Measurements from ENCODE around the gene PDSS2. TPM values are rescaled to one million over a fixed set of nuclear protein-coding genes. Genes with fewer than 3 reads are reported as not detected.

Gene PDSS2
- total RNA-seq, 1 experiment from 2014 or later = 10.2 TPM

GRCh38 chr6:107275330-107275865 lies 184.0 kb downstream of the PDSS2 start:
- intact Hi-C loops (cut with micrococcal nuclease) = no loop called here
- POLR2A ChIA-PET = interaction anchor here (0.5 to 0.9 kb wide), 2 partner anchors 9 to 30 kb away, joined by 3 read pairs; no protein-coding TSS in a partner anchor

DNA sequence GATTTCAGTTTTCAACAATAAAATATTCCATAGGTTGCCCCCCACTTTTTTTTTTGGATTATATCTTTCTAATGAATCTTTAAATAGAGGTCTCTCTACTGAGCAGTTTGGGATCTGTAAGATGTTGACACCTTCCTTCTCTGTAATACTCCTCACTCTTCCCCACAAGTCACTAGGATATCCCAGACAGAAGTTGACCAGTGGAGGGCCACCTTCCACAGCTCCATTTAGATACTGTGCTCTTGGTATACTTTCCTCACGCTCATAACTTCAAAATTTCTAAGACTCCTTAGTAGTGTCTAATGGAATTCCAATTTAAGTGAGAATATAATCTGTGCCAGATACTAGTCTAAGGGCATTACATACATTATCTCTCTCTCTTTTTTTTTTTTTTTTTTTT lies 185.1 kb downstream of the PDSS2 start:
- no peaks in the 10 kb centered on the region for H3K9me3 Mint-ChIP-seq (ENCODE audit: unreplicated experiment)
- H3K4me3 Mint-ChIP-seq (ENCODE audit: unreplicated experiment) = no peak overlapping the region
- DNase-seq (ENCODE audit: unreplicated experiment) = no peak
- no peak overlapping the region for H3K27ac Mint-ChIP-seq (ENCODE audit: low read depth, unreplicated experiment)
- no TSS peak for BruUV-seq (replicated peaks)
- H3K36me3 Mint-ChIP-seq (ENCODE audit: insufficient read depth, unreplicated experiment) = no peaks in the 10 kb centered on the region
- CTCF ChIA-PET = interaction anchor here (0.6 to 1.5 kb wide), 3 partner anchors 18 to 91 kb away, joined by 3 to 5 read pairs (median 3); no protein-coding TSS in a partner anchor
- no peaks in the 10 kb centered on the region for H3K4me1 Mint-ChIP-seq (ENCODE audit: insufficient read depth, unreplicated experiment)
- intact Hi-C loops (cut with micrococcal nuclease) = no loop called here
- no peak for TF ChIP-seq CTCF (IDR thresholded peaks at IDR 0.05; ENCODE audit: unreplicated experiment)
- H3K27me3 Mint-ChIP-seq (ENCODE audit: insufficient read depth, unreplicated experiment) = no peaks in the 10 kb centered on the region
- POLR2A ChIA-PET = no interaction called here

More at GRCh38 chr6:107275330-107275865, 184.0 kb downstream of the PDSS2 start:
- Mint-ChIP-seq H3K9me3 (ENCODE audit: unreplicated experiment) (no peaks in the 10 kb centered on the region), H3K4me1 (ENCODE audit: insufficient read depth, unreplicated experiment) (no peaks in the 10 kb centered on the region), H3K27ac (ENCODE audit: low read depth, unreplicated experiment) (no peak overlapping the region), H3K36me3 (ENCODE audit: insufficient read depth, unreplicated experiment) (no peaks in the 10 kb centered on the region), H3K4me3 (ENCODE audit: unreplicated experiment) (no peak overlapping the region), H3K27me3 (ENCODE audit: insufficient read depth, unreplicated experiment) (no peaks in the 10 kb centered on the region)
- CTCF ChIA-PET = interaction anchor here (1.4 to 1.5 kb wide), 2 partner anchors 17 to 43 kb away, joined by 4 to 5 read pairs; no protein-coding TSS in a partner anchor
- DNase-seq (ENCODE audit: unreplicated experiment) = no peak
- BruUV-seq (replicated peaks) = no TSS peak
- TF ChIP-seq CTCF (IDR thresholded peaks at IDR 0.05; ENCODE audit: unreplicated experiment) = no peak

DNA sequence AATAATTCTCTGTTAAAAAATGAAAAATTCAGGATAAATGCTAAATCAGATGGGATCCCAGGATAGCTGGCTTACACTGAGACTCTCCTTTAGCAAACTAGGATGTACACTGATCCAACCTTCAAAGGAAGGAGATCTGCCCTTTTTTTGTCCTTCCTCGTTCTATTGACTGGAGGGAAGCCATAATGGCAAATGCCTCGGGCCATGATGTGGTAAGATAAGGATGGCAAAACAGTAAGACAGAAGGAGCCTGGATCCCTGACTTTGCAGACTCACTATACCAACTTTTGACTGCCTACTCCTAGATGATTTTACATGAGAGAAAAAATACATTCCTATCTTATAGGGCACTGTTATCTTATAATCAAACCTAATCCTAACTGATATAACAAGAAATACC lies 187.1 kb downstream of the PDSS2 start:
- ChIA-PET POLR2A (no interaction called here), CTCF (interaction anchor here (0.7 to 1.8 kb wide), 2 partner anchors 46 to 78 kb away, joined by 3 to 4 read pairs; no protein-coding TSS in a partner anchor)
- Mint-ChIP-seq H3K36me3 (ENCODE audit: insufficient read depth, unreplicated experiment) (no peaks in the 10 kb centered on the region), H3K27ac (ENCODE audit: low read depth, unreplicated experiment) (no peak overlapping the region), H3K9me3 (ENCODE audit: unreplicated experiment) (no peaks in the 10 kb centered on the region), H3K4me1 (ENCODE audit: insufficient read depth, unreplicated experiment) (no peaks in the 10 kb centered on the region), H3K4me3 (ENCODE audit: unreplicated experiment) (no peak overlapping the region), H3K27me3 (ENCODE audit: insufficient read depth, unreplicated experiment) (no peaks in the 10 kb centered on the region)
- intact Hi-C loops (cut with micrococcal nuclease) = no loop called here
- no peak for DNase-seq (ENCODE audit: unreplicated experiment)
- no peak for TF ChIP-seq CTCF (IDR thresholded peaks at IDR 0.05; ENCODE audit: unreplicated experiment)
- no TSS peak for BruUV-seq (replicated peaks)

DNA sequence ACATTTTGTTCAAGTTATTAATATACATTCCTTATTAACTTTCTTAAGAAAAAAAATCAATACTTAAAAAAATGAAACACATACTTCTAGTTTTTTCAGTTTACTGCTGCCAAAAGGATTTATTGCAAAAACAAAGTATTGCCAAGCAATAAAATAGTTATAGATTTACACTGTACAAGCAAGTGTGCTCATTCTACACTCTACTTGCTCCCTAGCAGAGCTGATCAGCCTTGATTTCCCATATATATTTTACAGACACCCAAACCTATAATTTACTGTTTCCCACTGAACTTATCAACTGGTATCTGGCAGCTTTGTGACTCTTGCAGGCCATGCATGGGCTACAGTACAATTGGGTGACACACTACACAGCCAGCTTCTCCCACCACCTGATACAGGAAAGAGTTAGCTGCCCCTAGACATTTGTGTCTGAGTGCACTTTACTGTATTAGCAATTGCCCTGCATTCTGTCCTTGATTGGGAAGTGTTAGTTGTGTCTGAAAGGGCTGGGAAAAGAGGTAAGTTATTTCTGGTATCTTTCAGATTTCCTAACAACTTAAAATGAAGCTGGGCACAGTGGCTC lies 188.1 kb downstream of the PDSS2 start:
- ChIA-PET POLR2A (no interaction called here), CTCF (interaction anchor here (1.8 kb wide), 1 partner anchor 47 kb away, joined by 3 read pairs; no protein-coding TSS in a partner anchor)
- Mint-ChIP-seq H3K27me3 (ENCODE audit: insufficient read depth, unreplicated experiment) (no peaks in the 10 kb centered on the region), H3K36me3 (ENCODE audit: insufficient read depth, unreplicated experiment) (no peaks in the 10 kb centered on the region), H3K9me3 (ENCODE audit: unreplicated experiment) (no peaks in the 10 kb centered on the region), H3K4me1 (ENCODE audit: insufficient read depth, unreplicated experiment) (no peaks in the 10 kb centered on the region), H3K4me3 (ENCODE audit: unreplicated experiment) (no peak overlapping the region), H3K27ac (ENCODE audit: low read depth, unreplicated experiment) (no peak overlapping the region)
- no peak for DNase-seq (ENCODE audit: unreplicated experiment)
- no peak for TF ChIP-seq CTCF (IDR thresholded peaks at IDR 0.05; ENCODE audit: unreplicated experiment)
- intact Hi-C loops (cut with micrococcal nuclease) = no loop called here
- no TSS peak for BruUV-seq (replicated peaks)
